HG03571 (cell line): Measurements from ENCODE around the gene SPRR2D.
"Not testable (repeated sequence)": the region's sequence is repeated elsewhere in the genome, so short reads cannot be mapped to it uniquely, and the experiment has no call there.

Source experiments
- ATAC-seq: cut with Tn5 transposase; IDR thresholded peaks from one replicate; pipeline ENCODE4 v1.9.1; 2021; ENCODE audit not compliant: unreplicated experiment

SPRR2D gene

DNA sequence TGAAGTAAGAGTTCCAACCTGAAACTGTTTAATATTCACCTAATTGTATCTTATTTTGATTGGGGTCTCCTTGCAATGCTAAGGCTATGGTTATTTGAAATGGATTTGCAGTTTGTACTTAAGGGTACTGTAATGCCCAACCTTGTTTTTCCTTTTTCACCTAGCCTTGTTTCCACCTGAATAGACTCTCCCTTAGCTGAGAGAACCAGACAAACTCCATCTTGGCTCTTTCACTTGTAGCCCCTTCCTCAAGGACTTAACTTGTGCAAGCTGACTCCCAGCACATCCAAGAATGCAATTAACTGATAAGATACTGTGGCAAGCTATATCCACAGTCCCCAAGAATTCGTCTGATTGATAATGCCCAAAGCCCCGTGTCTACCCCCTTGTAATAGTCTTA lies 19.1 kb downstream of the SPRR2D start:
- not testable (repeated sequence) for ATAC-seq

DNA sequence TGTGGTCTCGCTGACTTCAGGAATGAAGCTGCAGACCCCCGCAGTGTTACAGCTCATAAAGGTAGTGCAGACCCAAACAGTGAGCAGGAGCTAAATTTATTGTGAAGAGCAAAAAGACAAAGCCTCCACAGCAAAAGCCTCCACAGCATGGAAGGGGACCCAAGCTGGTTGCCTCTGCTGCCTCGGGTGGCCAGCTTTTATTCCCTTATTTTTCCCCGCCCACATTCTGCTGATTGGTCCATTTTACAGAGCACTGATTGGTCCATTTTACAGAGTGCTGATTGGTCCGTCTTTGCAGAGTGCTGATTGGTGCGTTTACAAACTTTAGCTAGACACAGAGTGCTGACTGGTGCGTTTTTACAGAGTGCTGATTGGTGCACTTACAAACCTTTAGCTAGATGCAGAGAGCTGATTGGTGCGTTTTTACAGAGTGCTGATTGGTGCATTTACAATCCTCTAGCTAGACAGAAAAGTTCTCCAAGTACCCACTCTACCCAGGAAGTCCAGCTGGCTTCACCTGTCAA lies 29.6 kb downstream of the SPRR2D start:
- ATAC-seq = not testable (repeated sequence)

DNA sequence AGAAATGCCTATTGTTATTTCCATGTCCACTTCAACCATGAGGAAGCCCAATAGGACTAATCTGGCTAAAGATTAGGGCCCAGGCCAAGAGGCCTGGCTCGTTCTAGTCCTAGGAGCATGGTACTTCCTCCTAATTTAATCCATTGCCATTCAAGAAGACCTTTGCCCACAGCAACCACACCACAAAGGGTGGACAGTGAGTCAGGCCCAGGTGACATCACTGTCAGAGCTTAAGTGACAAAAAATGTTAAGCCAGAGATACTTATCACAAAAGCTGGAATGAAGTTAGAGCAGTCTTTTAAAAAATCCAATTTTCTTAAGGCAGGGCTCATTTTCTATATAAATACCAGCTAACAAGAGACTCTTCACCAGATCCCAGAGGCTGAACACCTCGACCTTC lies 39.5 kb downstream of the SPRR2D start, which contains the start of gene SPRR3:
Gene SPRR3, plus strand, starts transcription at position 368 of the 400 bp plus-strand sequence. CDS start 1,272 bp downstream, outside the sequence.
- ATAC-seq = no peak

DNA sequence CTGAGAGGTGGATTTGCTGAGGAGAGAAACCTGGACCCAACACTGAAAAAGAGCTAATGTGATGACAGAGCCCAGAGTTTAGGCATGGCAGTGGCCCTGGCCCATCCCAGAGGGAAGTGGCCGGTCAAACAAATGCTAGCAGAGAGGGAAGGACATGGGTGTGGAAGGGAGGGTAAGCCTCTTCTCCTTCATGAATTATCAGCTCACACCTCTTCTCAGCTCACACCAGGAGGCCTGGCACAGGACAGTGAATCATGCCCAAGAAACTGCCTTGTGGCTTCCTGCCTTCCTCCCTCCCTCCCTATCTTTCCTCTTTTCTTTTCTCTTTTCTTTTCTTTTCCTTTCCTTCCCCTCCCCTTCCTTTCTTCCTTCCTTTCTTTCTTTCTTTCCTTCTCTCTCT lies 40.6 kb downstream of the SPRR2D start:
- ATAC-seq = no peak

DNA sequence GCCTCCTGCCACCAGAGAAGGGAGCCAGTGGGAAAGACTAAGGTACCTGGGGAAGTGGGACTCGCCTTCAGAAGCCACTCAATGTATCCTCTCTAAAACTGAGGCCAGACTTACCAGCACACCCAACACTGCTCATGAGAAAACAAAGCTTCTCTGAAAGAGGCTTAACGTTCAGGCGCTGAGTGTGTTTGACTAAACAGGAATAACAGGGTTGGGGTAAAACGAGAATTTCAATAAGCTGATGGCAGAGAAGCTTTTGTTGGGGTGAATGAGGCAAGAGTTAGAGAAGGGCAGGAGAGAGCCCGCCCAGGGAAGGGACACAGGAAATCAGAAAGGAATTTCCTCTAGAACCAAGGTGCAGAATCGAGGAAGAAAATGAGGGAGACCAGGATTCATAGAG lies 41.1 kb downstream of the SPRR2D start:
- ATAC-seq = no peak

DNA sequence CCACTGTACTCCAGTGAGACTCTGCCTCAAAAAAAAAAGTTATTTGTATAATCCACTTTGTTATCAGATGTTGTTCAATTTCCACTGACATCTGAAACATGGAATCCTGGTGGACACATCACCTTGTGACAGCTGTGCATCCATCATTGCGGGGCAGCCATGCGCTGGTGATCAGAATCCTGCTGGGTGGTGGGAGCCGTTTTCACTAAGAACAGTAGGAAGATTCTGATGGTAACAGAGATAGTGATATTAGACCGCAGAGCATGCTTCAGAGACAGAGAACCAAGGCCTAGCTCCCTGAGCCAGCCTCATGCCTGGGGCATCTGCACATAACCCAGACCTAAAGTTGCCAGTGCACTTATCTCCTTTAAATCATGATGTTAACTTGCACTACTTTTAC lies 42.4 kb downstream of the SPRR2D start:
- ATAC-seq = no peak

DNA sequence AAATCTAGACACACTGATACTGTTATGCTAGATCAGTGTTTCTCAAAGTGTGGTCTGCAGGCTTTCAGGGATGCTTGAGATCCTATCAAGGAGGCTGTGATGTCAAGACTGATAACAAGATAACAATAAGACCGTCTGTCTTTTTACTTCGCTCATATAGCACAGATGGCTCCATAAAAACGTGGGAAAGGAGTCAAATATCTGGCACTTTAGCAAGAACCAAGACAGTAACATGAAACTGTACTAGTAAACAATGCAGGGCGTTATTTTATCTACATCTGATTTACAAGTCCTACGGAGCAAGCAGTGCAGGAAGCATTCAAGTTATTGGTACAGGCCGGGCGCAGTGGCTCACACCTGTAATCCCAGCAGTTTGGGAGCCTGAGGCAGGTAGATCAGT lies 43.0 kb downstream of the SPRR2D start:
- ATAC-seq = no peak

DNA sequence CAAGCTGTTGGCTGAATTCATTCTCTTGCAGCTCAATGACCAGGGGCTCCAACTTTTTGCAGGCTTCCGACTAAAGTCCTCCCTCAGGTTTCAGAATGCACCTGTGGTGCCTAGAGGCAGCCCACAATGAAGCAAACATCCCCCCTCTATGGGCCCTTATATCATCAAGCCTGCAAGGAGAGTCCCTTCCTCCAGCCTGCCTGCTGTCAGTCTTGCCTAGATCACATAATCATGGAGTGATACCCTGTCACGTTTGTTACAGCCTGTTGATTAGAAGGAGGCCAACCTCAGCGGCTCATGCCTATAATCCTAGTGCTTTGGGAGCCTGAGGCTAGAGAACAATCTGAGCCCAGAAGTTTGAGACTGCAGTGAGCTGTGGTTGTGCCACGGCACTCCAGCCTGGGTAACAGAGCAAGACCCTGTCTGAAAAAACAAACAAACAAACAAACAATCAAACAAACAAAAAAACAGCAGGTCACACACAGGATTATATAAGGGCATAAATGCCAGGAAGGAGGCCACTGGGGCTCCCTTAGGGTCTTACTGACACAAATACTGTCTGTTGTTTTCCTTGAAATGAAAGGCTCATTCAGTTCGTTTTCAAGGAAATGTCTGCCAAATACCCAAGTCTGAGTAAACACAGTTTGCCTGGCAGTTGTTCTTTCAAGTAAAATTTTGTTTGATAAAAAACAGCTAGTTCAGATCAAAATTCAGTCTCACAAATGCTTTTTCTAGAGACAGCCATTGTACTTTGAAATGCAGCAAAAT lies 44.1 kb downstream of the SPRR2D start:
- ATAC-seq = no peak

DNA sequence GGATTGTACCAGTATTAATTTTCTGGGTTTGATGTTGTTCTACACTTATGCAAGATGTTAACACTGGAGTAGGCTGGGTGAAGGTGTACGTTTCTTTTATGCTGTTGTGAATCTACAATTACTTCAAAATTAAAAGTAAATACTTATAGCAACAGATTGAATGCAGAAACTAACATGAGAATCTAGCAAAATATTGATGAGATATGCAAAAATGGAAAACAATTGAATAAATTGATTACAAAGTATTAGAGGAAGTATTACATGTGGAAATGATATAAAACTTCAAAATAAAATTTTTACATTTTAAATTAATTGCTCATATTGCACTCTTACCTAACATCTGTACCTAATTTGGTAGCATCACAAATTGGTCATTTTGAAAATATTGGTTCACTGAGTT lies 45.1 kb downstream of the SPRR2D start:
- no peak for ATAC-seq

DNA sequence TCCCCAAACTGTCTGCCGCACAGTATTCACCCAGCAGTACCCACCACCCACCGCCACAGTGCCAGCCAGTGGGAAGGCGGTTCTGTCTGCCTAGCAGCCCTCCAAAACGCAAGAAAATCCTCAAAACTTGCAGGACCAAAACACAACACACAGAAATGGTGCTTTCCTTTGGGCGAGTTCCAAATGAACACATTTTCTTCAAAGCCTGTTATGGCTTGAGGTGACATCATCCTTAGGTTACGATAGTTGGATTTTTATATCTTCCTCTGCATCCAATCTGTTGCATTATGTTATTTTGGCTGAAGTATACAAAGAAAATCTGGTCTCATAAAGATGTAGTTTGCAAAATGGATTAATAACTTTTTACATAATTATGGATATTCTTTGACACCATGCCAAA lies 47.7 kb downstream of the SPRR2D start:
- no peak for ATAC-seq
